C1 segment of cervical spinal cord (tissue), 14 donors: ENCODE data around the gene WDR64.
"Not testable (repeated sequence)": the region's sequence is repeated elsewhere in the genome, so short reads cannot be mapped to it uniquely, and the experiment has no call there.

ENCODE experiments used
- DNase-seq, 14 donors: peaks; one replicate each; lab custom pipeline; 2025; lab: John Stamatoyannopoulos, UW

Gene WDR64

GRCh38 chr1:241701483-241702295 lies 49.6 kb downstream of the WDR64 start:
- no peak for DNase-seq

- no peak for DNase-seq
Observed at GRCh38 chr1:241702442-241703373, 50.6 kb downstream of the WDR64 start.

GRCh38 chr1:241703739-241704138 lies 51.7 kb downstream of the WDR64 start:
- DNase-seq: not testable (repeated sequence)

- no peak for DNase-seq
Observed at GRCh38 chr1:241706257-241706656, 54.2 kb downstream of the WDR64 start.

- no peak for DNase-seq
Observed at GRCh38 chr1:241706967-241707366, 54.9 kb downstream of the WDR64 start.

- DNase-seq: no peak
Observed at GRCh38 chr1:241707442-241707841, 55.4 kb downstream of the WDR64 start.

GRCh38 chr1:241711326-241711725 lies 59.2 kb downstream of the WDR64 start:
- no peak for DNase-seq

GRCh38 chr1:241713316-241713715 lies 61.2 kb downstream of the WDR64 start:
- no peak for DNase-seq

- DNase-seq: no peak
Observed at GRCh38 chr1:241714321-241715218, 62.5 kb downstream of the WDR64 start.

GRCh38 chr1:241715435-241715834 lies 63.4 kb downstream of the WDR64 start:
- DNase-seq: no peak

- DNase-seq: no peak
Observed at GRCh38 chr1:241715956-241716355, 63.9 kb downstream of the WDR64 start.

GRCh38 chr1:241716915-241717656 lies 65.0 kb downstream of the WDR64 start:
- no peak for DNase-seq

GRCh38 chr1:241717975-241718374 lies 65.9 kb downstream of the WDR64 start:
- no peak for DNase-seq

GRCh38 chr1:241721011-241721410 lies 68.9 kb downstream of the WDR64 start:
- DNase-seq: no peak

GRCh38 chr1:241722947-241723346 lies 70.9 kb downstream of the WDR64 start:
- DNase-seq: no peak

GRCh38 chr1:241724741-241725356 lies 72.8 kb downstream of the WDR64 start:
- DNase-seq: no peak

GRCh38 chr1:241730031-241730430 lies 78.0 kb downstream of the WDR64 start:
- DNase-seq: no peak

GRCh38 chr1:241733899-241734298 lies 81.8 kb downstream of the WDR64 start:
- DNase-seq: no peak

- DNase-seq: no peak
Observed at GRCh38 chr1:241734533-241734932, 82.5 kb downstream of the WDR64 start.

- DNase-seq: not testable (repeated sequence)
Observed at GRCh38 chr1:241735493-241735926, 83.4 kb downstream of the WDR64 start.
